Measurements from ENCODE around the gene COL20A1. TPM values are rescaled to one million over a fixed set of nuclear protein-coding genes. Genes with fewer than 3 reads are reported as not detected.
A peak's percentile ranks its signal among the peaks of the same experiment; 100 is the strongest.

Gene COL20A1
- total RNA-seq, 2 donors from 2014 or later: 0.50 to 0.58 TPM

- no peak for ATAC-seq (replicated peaks in 1 of 2)
- H3K4me3 Mint-ChIP-seq: no peak overlapping the region
- peaks cover 2% of the 10 kb centered on the region in 2 donors for H3K36me3 Mint-ChIP-seq (ENCODE audit: insufficient read depth in 2 of 2)
- DNase-seq: no peak
- H3K27ac Mint-ChIP-seq: no peak overlapping the region
- no peaks in the 10 kb centered on the region for H3K27me3 Mint-ChIP-seq (ENCODE audit: low read depth)
- no peaks in the 10 kb centered on the region for H3K9me3 Mint-ChIP-seq
- H3K4me1 Mint-ChIP-seq (ENCODE audit: low read depth): no peaks in the 10 kb centered on the region
Observed at GRCh38 chr20:63285636-63286615, 7.1 kb upstream of the COL20A1 start.

DNA sequence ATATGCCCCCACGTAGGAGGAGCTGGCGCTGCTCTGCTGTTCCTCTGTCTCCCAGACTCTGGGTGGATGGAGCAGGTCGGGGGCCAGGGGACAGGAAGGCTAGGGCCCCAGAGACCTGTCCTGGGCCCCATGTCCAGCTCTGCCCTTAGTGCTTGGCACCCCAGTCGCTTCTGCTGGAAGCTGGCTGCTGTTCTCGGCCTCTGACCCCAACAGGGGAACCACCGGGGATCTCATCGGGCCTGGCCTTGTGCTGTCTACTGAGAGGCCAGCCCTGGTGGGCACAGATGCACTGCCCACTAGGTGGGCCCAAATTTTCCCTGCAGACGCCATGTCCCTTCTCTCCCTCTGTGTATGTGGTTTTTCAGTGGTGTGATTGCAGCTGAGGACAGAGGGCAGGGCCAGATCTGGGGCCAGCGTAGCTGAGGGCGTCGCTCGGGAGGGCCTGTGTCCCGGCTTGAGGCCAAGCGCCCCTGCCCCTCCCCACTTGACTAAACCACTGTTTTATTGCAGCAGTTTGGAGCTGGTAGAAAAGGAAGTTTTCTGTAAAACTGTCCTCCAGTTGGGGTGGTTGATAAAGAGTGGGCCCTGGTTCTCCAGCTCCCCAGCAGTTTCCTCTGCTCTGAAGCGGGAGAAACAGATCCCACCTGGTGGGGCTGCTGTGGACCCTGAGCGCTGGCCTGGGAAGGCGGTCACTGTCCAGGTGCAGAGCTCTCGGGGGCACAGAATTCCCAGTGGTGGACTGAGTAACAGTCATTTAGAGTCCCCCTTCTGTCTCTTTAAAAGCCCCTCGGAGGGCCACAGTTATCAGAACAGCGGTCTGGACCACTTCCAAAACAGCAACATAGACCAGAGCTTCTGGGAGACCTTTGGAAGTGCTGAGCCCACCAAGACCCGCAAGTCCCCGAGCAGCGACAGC is 5.9 kb upstream of the COL20A1 start:
- Mint-ChIP-seq H3K4me3 (no peak overlapping the region), H3K4me1 (ENCODE audit: low read depth) (no peaks in the 10 kb centered on the region), H3K27ac (no peak overlapping the region), H3K27me3 (ENCODE audit: low read depth) (no peaks in the 10 kb centered on the region), H3K9me3 (no peaks in the 10 kb centered on the region), H3K36me3 (ENCODE audit: insufficient read depth in 2 of 2) (peaks cover 2% of the 10 kb centered on the region in 2 donors)
- DNase-seq (no peak), ATAC-seq (replicated peaks in 1 of 2) (no peak)

GRCh38 chr20:63287697-63288580 is 5.0 kb upstream of the COL20A1 start:
- ATAC-seq (replicated peaks in 1 of 2) (no peak), DNase-seq (no peak)
- Mint-ChIP-seq H3K4me1 (ENCODE audit: low read depth) (no peaks in the 10 kb centered on the region), H3K27me3 (ENCODE audit: low read depth) (no peaks in the 10 kb centered on the region), H3K4me3 (no peak overlapping the region), H3K27ac (no peak overlapping the region), H3K9me3 (no peaks in the 10 kb centered on the region), H3K36me3 (ENCODE audit: insufficient read depth in 2 of 2) (peaks cover 2% of the 10 kb centered on the region in 2 donors)

DNA sequence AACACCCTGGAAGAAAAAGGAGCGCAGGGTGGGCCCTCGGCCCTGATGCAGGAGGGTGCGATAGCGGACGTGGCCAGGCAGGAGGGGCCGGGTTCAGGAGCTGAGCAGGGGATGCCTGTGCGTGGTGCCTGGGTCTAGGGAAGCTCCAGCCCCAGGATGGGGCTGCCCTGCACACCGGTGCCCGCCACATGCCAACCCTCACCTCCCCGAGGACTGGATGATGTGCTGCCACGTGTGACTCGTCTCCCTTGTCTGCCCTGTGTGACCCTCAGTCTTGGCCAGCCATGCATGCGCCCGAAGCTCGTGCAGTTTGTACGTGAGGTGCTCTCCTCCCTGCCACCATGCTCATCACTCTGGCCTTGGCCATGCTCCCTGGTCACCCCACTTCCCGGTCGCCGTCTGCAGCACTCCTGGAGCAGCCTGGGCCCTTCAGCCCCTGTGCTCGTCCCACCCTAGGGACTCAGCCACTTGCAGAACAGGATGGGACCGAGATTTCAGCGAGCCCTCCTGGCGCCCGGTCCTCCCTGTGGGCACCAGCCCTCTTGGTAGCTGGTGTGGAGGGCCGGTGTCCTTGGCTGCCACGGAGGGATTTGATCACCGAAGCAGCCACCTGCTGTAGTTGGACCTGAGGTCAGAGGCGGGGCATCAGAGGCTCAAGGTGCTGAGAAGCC is 4.3 kb upstream of the COL20A1 start:
- H3K27me3 Mint-ChIP-seq (ENCODE audit: low read depth): no peaks in the 10 kb centered on the region
- H3K4me1 Mint-ChIP-seq (ENCODE audit: low read depth): no peaks in the 10 kb centered on the region
- no peak overlapping the region for H3K27ac Mint-ChIP-seq
- no peaks in the 10 kb centered on the region for H3K9me3 Mint-ChIP-seq
- DNase-seq (no peak), ATAC-seq (replicated peaks in 1 of 2) (no peak)
- H3K4me3 Mint-ChIP-seq: no peak overlapping the region
- H3K36me3 Mint-ChIP-seq (ENCODE audit: insufficient read depth in 2 of 2): peaks cover 1 to 2% of the 10 kb centered on the region in 2 donors

DNA sequence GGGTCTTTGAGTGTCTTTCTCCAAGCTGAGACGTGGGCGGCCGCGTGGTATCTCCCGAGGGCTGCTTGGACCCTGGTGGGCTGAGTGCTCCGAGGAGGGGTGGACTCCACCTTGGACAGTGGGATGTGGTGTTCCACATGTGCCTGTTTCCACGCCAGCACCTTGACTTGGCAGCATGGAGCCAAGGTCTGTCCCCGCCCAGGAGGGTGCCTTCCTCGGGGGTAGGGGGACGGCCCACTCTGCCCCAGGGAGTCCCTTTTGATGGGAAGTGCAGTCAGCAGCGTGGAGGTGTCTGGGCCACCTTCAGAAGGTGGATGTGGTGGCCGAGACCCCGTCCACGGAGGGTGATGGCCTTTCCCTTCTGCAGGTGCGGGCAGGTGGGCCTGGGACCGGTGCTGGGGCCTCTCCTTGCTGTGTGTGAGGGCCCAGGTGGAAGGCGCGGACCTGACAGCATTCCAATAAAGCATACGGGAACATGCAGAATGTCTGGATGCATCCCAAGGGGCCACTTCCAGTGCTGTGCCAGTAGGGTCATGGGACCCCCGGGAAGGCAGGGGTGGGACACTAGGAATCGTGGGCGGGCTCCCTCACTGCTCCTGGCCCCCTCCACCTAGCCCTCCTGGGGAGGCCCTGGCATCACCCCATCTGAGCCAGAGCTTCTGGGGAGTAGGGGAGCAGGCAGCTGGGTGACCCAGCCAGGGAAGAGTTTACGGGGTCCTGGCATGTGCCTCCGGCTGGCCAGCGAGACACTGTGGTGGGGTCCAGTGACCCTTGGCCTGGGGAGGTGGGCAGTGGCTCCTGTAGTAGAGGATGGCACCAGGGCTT is 3.5 kb upstream of the COL20A1 start:
- H3K27me3 Mint-ChIP-seq (ENCODE audit: low read depth): no peaks in the 10 kb centered on the region
- H3K9me3 Mint-ChIP-seq: no peaks in the 10 kb centered on the region
- DNase-seq: no peak
- no peak for ATAC-seq (replicated peaks in 1 of 2)
- H3K4me3 Mint-ChIP-seq: no peak overlapping the region
- peaks cover 0 to 2% of the 10 kb centered on the region in 2 donors for H3K36me3 Mint-ChIP-seq (ENCODE audit: insufficient read depth in 2 of 2)
- H3K27ac Mint-ChIP-seq: no peak overlapping the region
- no peaks in the 10 kb centered on the region for H3K4me1 Mint-ChIP-seq (ENCODE audit: low read depth)

GRCh38 chr20:63290136-63290676 is 2.8 kb upstream of the COL20A1 start:
- ATAC-seq (replicated peaks in 1 of 2) (no peak), DNase-seq (no peak)
- Mint-ChIP-seq H3K27ac (no peak overlapping the region), H3K36me3 (ENCODE audit: insufficient read depth in 2 of 2) (peaks cover 0 to 2% of the 10 kb centered on the region in 2 donors), H3K9me3 (no peaks in the 10 kb centered on the region), H3K4me3 (no peak overlapping the region), H3K4me1 (ENCODE audit: low read depth) (no peaks in the 10 kb centered on the region), H3K27me3 (ENCODE audit: low read depth) (no peaks in the 10 kb centered on the region)

DNA sequence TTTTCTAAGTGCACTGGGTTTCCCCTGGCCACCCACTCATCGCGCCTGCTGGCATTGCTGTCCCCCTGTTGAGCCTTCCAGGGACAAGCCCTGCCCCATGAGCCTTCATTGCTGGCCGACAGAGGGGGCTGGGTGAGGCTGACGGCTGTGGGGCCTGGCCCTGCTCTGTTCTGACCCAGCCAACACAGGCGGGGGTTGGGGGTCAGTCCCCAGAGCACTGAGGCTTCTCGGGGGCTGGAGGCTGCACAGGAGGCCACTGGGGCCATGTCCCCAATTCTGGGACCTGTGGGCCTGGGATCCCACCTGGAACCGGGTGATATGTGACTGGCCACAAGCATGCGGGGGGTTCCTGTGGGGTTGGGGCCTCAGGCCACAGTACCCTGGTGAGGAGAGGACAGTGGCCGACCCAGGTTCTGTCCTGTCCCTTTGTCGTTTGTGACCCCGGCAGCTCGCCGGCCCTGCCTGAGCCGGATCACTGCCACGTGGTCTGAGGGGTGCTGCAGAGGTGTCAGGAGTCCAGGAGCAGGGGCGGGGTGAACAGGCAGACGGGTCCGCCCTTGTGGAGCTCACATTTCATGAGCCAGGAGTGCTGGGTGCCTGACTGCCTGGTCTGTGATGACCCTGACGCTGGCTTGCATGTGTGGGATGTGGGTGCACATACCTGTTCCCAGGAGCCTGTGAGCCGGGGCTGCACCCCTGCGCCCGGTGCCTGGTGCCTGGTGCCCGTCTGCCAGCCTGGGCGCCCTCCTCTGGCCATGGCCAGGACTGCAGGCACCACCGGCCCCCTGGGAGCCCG is 2.1 kb upstream of the COL20A1 start:
- H3K27ac Mint-ChIP-seq: no peak overlapping the region
- peaks cover 0 to 2% of the 10 kb centered on the region in 2 donors for H3K36me3 Mint-ChIP-seq (ENCODE audit: insufficient read depth in 2 of 2)
- no peaks in the 10 kb centered on the region for H3K27me3 Mint-ChIP-seq (ENCODE audit: low read depth)
- no peak overlapping the region for H3K4me3 Mint-ChIP-seq
- DNase-seq (peak; percentile 71 to 81), ATAC-seq (replicated peaks in 1 of 2) (peak; percentile 61 to 62)
- H3K9me3 Mint-ChIP-seq: no peaks in the 10 kb centered on the region
- no peaks in the 10 kb centered on the region for H3K4me1 Mint-ChIP-seq (ENCODE audit: low read depth)

DNA sequence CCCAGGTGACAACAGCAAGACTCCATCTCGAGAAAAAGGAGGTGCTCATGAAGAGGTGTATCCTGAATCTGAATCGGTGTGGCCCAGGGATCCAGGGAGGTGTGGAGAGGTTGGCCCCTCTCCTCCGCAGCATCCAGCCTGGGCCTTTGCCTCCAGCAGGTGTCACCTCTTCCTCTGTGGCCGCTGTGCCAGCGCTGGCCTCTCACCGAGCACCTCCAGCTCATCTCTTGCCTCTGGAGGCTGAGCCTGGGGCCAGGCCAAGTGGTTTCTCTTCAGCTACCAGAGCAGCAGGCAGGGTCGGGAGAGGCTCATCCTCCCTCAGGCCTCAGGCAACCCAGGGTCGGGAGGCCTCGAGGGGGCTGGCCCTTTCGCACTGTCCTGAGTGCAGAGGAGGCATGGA is 1.2 kb upstream of the COL20A1 start:
- H3K36me3 Mint-ChIP-seq (ENCODE audit: insufficient read depth in 2 of 2): peaks cover 0 to 2% of the 10 kb centered on the region in 2 donors
- ATAC-seq (replicated peaks in 1 of 2) (no peak), DNase-seq (no peak)
- no peak overlapping the region for H3K4me3 Mint-ChIP-seq
- no peaks in the 10 kb centered on the region for H3K27me3 Mint-ChIP-seq (ENCODE audit: low read depth)
- H3K9me3 Mint-ChIP-seq: no peaks in the 10 kb centered on the region
- H3K4me1 Mint-ChIP-seq (ENCODE audit: low read depth): no peaks in the 10 kb centered on the region
- H3K27ac Mint-ChIP-seq: no peak overlapping the region

GRCh38 chr20:63292292-63292701 is 689 bp upstream of the COL20A1 start:
- no peak overlapping the region for H3K4me3 Mint-ChIP-seq
- H3K9me3 Mint-ChIP-seq: no peaks in the 10 kb centered on the region
- no peak for DNase-seq
- no peak overlapping the region for H3K27ac Mint-ChIP-seq
- no peak for ATAC-seq (replicated peaks in 1 of 2)
- H3K36me3 Mint-ChIP-seq (ENCODE audit: insufficient read depth in 2 of 2): peaks cover 0 to 2% of the 10 kb centered on the region in 2 donors
- H3K4me1 Mint-ChIP-seq (ENCODE audit: low read depth): no peaks in the 10 kb centered on the region
- no peaks in the 10 kb centered on the region for H3K27me3 Mint-ChIP-seq (ENCODE audit: low read depth)

- Mint-ChIP-seq H3K4me1 (ENCODE audit: low read depth) (no peaks in the 10 kb centered on the region), H3K36me3 (ENCODE audit: insufficient read depth in 2 of 2) (no peaks in the 10 kb centered on the region), H3K27ac (no peak overlapping the region), H3K27me3 (ENCODE audit: low read depth) (no peaks in the 10 kb centered on the region), H3K4me3 (no peak overlapping the region), H3K9me3 (no peaks in the 10 kb centered on the region)
- ATAC-seq (replicated peaks in 1 of 2): no peak
- DNase-seq: no peak
Observed at GRCh38 chr20:63293456-63293855, 470 bp downstream of the COL20A1 start.
